ENCODE results near the gene ACKR4. TPM values are rescaled to one million over a fixed set of nuclear protein-coding genes. Genes with fewer than 3 reads are reported as not detected.

Gene ACKR4
- 1 to 10 TPM; 4.8 to 6.9 TPM for total RNA-seq
- polyA plus RNA-seq (ENCODE audit: insufficient read length in 6 of 6): 1 to 10 TPM; 1.3 to 3.0 (median 2.1) TPM
- long read RNA-seq, donor 1, partial matches to known transcripts: 0 of 1 reads
- long read RNA-seq, donor 1, other reads (novel, unspliced or antisense): 0 of 1 reads
- long read RNA-seq, donor 2: 0 reads
- long read RNA-seq, donor 3, partial matches to known transcripts: 0 of 1 reads
- long read RNA-seq, donor 3, other reads (novel, unspliced or antisense): 0 of 1 reads
- long read RNA-seq, donor 4, partial matches to known transcripts: 0 of 4 reads
- long read RNA-seq, donor 4, other reads (novel, unspliced or antisense): 0 of 4 reads
- long read RNA-seq, donor 5: 0 reads
- long read RNA-seq, donor 6, partial matches to known transcripts: 0 of 1 reads
- long read RNA-seq, donor 6, other reads (novel, unspliced or antisense): 0 of 1 reads
- long read RNA-seq, donor 7, partial matches to known transcripts: 0 of 1 reads
- long read RNA-seq, donor 7, other reads (novel, unspliced or antisense): 0 of 1 reads
- long read RNA-seq, donor 8: 0 reads
- long read RNA-seq, donor 9: 0 reads
- long read RNA-seq, donor 10, partial matches to known transcripts: 0 of 1 reads
- long read RNA-seq, donor 10, other reads (novel, unspliced or antisense): 0 of 1 reads
- long read RNA-seq, donor 11: 0 reads
- long read RNA-seq, donor 12: 0 reads

DNA sequence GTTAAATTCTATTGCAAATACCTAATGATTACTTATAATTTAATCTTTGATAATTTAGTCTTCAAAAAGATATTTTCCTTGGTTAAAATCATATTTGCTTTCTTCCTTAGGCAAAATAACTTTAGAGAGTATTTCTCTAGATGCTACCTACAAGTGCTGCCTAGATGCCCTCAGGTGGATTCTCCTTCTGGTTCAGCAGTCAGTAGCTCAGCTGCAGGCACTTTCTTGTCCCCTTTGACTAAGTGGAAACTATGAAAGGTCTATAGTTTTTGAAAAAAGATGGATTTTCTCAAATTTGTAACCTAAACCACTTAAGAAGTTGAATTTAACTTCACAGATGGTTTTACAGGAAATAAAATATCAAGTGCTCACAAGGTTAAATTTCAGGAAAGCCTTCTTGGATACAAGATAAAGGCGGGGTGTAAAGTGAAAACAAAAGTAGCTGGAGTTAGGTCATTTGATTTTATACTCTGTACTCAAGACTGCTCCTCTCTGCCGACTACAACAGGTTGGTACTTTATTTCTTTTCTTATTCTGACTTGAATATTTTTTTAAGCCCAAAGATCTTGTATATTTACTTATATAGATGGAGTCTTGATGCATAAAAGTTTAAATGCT lies at the start of gene ACKR4:
Gene ACKR4, plus strand, starts transcription at position 455 of the 618 bp plus-strand sequence. CDS start 3,128 bp downstream, outside the sequence.
- peaks cover 0 to 13% of the 10 kb centered on the region in 2 donors for H3K36me3 ChIP-seq
- DNase-seq: no peak
- no peaks in the 10 kb centered on the region for H3K27me3 ChIP-seq
- H3K4me1 ChIP-seq: peaks cover 0 to 14% of the 10 kb centered on the region in 2 donors
- peak; percentile 87 for ATAC-seq
- intact Hi-C loops (cut with DNase I): no loop called here
- no peaks in the 10 kb centered on the region for H3K9me3 ChIP-seq
- H3K27ac ChIP-seq: peak within 1 kb of the TSS in 1 of 2 donors; percentile 35
- peak within 1 kb of the TSS; percentile 2 to 13 for H3K4me3 ChIP-seq
- TF ChIP-seq, protein P1, sequence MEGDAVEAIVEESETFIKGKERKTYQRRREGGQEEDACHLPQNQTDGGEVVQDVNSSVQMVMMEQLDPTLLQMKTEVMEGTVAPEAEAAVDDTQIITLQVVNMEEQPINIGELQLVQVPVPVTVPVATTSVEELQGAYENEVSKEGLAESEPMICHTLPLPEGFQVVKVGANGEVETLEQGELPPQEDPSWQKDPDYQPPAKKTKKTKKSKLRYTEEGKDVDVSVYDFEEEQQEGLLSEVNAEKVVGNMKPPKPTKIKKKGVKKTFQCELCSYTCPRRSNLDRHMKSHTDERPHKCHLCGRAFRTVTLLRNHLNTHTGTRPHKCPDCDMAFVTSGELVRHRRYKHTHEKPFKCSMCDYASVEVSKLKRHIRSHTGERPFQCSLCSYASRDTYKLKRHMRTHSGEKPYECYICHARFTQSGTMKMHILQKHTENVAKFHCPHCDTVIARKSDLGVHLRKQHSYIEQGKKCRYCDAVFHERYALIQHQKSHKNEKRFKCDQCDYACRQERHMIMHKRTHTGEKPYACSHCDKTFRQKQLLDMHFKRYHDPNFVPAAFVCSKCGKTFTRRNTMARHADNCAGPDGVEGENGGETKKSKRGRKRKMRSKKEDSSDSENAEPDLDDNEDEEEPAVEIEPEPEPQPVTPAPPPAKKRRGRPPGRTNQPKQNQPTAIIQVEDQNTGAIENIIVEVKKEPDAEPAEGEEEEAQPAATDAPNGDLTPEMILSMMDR (IDR thresholded peaks at IDR 0.05): no peak

DNA sequence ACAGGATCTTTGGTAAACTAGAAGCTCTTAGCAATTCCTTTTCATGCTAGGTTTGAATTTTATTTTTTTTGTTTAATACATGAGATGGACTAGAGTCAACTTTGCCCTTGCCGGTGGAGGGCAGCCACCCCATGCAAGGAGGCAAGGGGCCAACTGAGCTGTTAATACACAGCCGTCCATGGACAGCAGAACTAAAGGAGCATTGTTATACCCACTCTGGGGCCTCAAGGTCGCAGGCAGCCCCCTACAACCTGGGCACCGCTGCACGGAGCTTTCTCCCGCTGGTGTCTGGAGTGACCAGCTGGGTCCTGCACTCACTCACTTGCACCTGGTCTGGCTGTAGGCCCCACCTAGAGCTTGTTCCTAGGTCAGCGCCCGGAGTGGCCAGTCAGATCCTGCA lies 47.9 kb upstream of the ACKR4 start:
- intact Hi-C loops (cut with DNase I): no loop called here
- Histone ChIP-seq H3K27me3 (no peaks in the 10 kb centered on the region), H3K36me3 (no peaks in the 10 kb centered on the region), H3K4me3 (no peak overlapping the region), H3K9me3 (no peaks in the 10 kb centered on the region), H3K4me1 (peaks cover 0 to 3% of the 10 kb centered on the region in 2 donors), H3K27ac (no peak overlapping the region)
- DNase-seq (no peak), ATAC-seq (no peak)
- TF ChIP-seq, protein P1 (IDR thresholded peaks at IDR 0.05): no peak

DNA sequence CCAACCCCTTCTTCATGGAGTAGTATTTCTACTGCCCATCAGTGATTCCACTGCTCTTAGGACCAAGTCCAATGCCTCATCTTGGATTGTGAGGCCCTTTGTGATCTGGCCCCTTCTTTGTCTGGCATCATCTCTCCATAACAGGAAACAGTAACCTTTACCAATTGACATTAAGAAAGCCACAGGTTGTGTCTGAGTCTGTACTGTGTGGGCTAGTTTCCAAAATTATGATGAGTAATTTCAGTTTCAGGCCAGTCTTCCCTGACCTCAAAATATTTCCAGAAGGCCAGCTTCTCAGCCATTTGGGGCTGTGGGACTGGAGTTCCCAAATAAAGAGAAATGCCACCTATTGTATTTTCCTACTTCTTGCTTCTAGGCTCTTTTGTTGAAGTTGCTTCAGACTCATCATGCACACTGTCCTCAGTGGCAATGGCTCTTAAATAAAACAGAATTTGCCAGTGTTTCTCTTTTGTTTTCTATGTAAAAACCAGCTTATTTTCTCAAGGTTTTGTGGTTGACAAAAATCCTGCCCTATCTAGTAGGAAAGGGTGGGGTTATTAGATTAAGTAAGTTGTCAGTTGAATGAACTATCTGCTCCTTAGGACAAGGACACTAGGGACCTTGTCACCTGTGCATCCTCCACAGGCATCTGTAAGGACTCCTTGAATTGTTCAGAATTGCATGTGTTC lies 47.0 kb upstream of the ACKR4 start:
- intact Hi-C loops (cut with DNase I): no loop called here
- TF ChIP-seq, protein P1 (IDR thresholded peaks at IDR 0.05): no peak

DNA sequence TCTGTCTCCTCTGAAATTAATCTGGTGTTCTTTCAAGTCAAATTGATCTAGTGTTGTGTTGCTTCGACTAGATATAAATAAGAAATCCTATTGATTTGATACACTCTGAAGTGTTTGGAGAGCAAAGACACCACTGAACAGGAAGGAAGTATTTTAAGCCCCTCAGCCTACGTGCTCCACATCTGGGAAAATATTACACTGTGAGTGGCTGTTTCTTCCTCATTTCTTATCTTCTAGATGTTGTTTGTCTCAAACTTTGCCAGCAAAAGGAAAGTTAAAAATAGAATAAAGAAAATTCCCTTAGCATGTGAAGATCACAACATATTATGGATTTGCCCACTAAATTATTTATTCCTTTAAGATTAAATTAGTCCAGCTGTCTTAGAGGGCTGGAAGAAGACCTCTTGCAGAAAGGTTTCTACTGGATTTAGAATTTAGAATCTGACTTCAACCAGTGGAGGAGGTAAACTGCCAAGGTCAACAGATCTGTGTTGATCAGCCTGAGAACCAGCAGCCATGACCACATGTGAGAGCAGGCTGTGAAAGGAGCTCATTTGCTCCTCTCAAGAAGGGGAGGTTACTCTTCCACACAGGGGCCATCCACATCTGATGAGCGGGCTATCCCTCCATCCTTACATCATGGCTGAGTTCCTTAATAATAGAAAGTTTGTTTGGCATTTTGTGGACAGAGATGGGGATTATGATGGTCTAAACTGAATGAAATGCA lies 46.3 kb upstream of the ACKR4 start:
- TF ChIP-seq, protein P1 (IDR thresholded peaks at IDR 0.05): no peak
- DNase-seq: no peak
- ATAC-seq: no peak
- no peaks in the 10 kb centered on the region for H3K36me3 ChIP-seq
- no peaks in the 10 kb centered on the region for H3K9me3 ChIP-seq
- H3K4me1 ChIP-seq: peaks cover 0 to 6% of the 10 kb centered on the region in 2 donors
- intact Hi-C loops (cut with DNase I): no loop called here
- H3K4me3 ChIP-seq: no peak overlapping the region
- H3K27me3 ChIP-seq: no peaks in the 10 kb centered on the region
- H3K27ac ChIP-seq: no peak overlapping the region

More for the DNA sequence above, 47.0 kb upstream of the ACKR4 start:
- ATAC-seq: no peak
- no peaks in the 10 kb centered on the region for H3K9me3 ChIP-seq
- no peak overlapping the region for H3K27ac ChIP-seq
- no peak overlapping the region for H3K4me3 ChIP-seq
- no peaks in the 10 kb centered on the region for H3K36me3 ChIP-seq
- no peak for DNase-seq
- no peaks in the 10 kb centered on the region for H3K27me3 ChIP-seq
- H3K4me1 ChIP-seq: peaks cover 0 to 6% of the 10 kb centered on the region in 2 donors

Data from left lung (tissue), 14 donors.